ENCODE measurements around the gene DFFB. TPM values are rescaled to one million over a fixed set of nuclear protein-coding genes. Genes with fewer than 3 reads are reported as not detected.

DFFB gene, protein sequence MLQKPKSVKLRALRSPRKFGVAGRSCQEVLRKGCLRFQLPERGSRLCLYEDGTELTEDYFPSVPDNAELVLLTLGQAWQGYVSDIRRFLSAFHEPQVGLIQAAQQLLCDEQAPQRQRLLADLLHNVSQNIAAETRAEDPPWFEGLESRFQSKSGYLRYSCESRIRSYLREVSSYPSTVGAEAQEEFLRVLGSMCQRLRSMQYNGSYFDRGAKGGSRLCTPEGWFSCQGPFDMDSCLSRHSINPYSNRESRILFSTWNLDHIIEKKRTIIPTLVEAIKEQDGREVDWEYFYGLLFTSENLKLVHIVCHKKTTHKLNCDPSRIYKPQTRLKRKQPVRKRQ
- 23.2 and 32.8 TPM in 2 replicates for total RNA-seq (2011; cell fraction: chromatin; rRNA removed; ENCODE audit: low replicate concordance)
- total RNA-seq (2011; cell fraction: nucleolus; rRNA removed), result 22.2 and 24.7 TPM in 2 replicates
- 20.0 and 24.7 TPM in 2 replicates for total RNA-seq (2011; cell fraction: nucleoplasm; rRNA removed)
- total RNA-seq (2014; rRNA removed) (10.0 and 15.1 TPM in 2 replicates), total RNA-seq (2014; rRNA removed; fragmentation: Illumina TruSeq; extraction: Trizol) (8.3 and 11.2 TPM in 2 replicates), total RNA-seq (2015; rRNA removed; fragmentation: Illumina TruSeq; extraction: Trizol) (11.4 and 11.5 TPM in 2 replicates), total RNA-seq (2021) (12.7 and 15.0 TPM in 2 replicates), polyA plus RNA-seq (2011; rRNA removed) (13.5 and 14.3 TPM in 2 replicates), polyA plus RNA-seq (2014; fragmentation: Illumina TruSeq; extraction: Trizol) (10.9 and 12.7 TPM in 2 replicates), polyA plus RNA-seq (2014; fragmentation: Nextera tagmentation; extraction: Ambion mirVana) (1 to 10 TPM; 2.3 to 6.6 TPM), polyA plus RNA-seq (2014; rRNA removed) (15.8 and 20.0 TPM in 2 replicates), polyA minus RNA-seq (2011; rRNA and poly(A)+ RNA removed) (7.4 and 7.7 TPM in 2 replicates), Bru-seq, nascent RNA (percentile 64 among the genes with signal in this experiment), BruChase-seq, experiment 1, labeled RNA remaining after a 2-hour chase (percentile 65 among the genes with signal in this experiment), BruChase-seq, experiment 2, labeled RNA remaining after a 6-hour chase (percentile 70 among the genes with signal in this experiment)
- 15.9 and 16.9 TPM in 2 replicates for polyA plus RNA-seq (2011; cell fraction: cytosol; rRNA removed)
- polyA plus RNA-seq (2011; cell fraction: nucleus; rRNA removed), result 15.5 and 18.3 TPM in 2 replicates
- polyA plus RNA-seq (2012), result 6.4 and 8.6 TPM in 2 replicates
- polyA minus RNA-seq (2011; cell fraction: cytosol; rRNA and poly(A)+ RNA removed), result 6.8 and 12.6 TPM in 2 replicates
- polyA minus RNA-seq (2011; cell fraction: nucleus; rRNA and poly(A)+ RNA removed), result 8.2 and 10.7 TPM in 2 replicates
- long read RNA-seq, experiment 1, transcript DFFB-205 (7 exons, 3,028 nt), result major isoform, 32 of 82 reads
- long read RNA-seq, experiment 1, partial matches to known transcripts, result 42 of 82 reads
- long read RNA-seq, experiment 1, other reads (novel, unspliced or antisense), result 8 of 82 reads
- long read RNA-seq, experiment 2, partial matches to known transcripts, result 2 of 10 reads
- long read RNA-seq, experiment 2, other reads (novel, unspliced or antisense), result 6 of 10 reads
- long read RNA-seq, experiment 3, transcript DFFB-205 (7 exons, 3,028 nt), result major isoform, 5 of 9 reads
- long read RNA-seq, experiment 3, partial matches to known transcripts, result 0 of 9 reads
- long read RNA-seq, experiment 3, other reads (novel, unspliced or antisense), result 3 of 9 reads

DNA sequence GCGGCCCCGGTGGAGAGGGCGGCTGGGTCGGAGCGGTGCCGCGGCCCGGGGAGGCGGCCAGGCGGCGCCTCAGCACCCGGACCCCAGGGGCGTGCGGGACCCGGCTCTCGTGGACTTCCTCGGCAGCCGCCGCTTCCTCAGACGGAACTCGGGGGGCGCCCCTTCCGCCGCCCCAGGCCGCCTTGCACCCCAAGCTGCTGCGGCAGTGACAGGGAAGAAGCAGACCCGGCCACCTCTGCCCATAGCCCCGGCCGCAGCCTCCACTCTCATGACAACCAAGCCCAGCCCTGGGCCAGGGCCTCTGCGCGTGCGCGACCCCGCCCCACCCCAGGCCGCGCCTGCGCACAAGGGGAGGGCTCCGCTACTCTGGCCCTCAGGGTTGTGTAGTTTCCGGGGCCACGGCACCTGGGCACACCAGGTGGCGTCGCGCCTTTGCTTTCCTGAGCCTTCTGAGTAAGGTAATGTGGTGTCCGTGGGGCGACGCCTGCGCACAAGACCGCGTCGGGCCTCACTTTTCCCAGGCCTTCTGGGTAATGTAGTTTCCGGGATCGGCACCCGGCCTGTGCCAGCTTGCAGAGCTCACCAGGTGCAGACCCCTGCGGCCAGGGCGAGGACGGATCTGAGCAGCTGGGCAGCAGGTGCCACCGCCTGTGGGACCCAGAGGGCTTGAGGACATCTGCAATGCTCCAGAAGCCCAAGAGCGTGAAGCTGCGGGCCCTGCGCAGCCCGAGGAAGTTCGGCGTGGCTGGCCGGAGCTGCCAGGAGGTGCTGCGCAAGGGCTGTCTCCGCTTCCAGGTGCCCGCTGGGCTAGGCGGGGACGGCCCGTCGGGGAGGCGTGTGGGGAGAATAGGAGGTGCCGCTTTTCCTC is at the start of gene DFFB, which contains the start of gene CEP104:
DFFB (plus strand) TSS at position 554 of the 868 bp plus-strand sequence; CDS start at position 682, 128 bp downstream.
CEP104 (minus strand) TSS at position 289 of the 868 bp plus-strand sequence. CDS start 4,804 bp downstream, outside the sequence.
- intact Hi-C loops (cut with micrococcal nuclease), result loop anchor here (1.0 to 5.0 kb wide), 3 partner anchors 13 to 80 kb away; partner anchors contain the start of gene C1orf174
- in situ Hi-C loops (cut with MboI), result no loop called here
- Histone ChIP-seq H3K9ac (ENCODE audit: insufficient read depth in 1 of 2, low read depth in 2 of 2, low read length in 2 of 2) (peak within 1 kb of the TSS; percentile 75 to 93), H3K79me2 (ENCODE audit: control insufficient read depth, insufficient read depth, low read length) (peaks cover 42% of the 10 kb centered on the region), H3K27ac (ENCODE audit: extremely low read depth, low read depth, low read length) (peak within 1 kb of the TSS; percentile 68), H3K4me1 (replicated peaks in 1 of 2; ENCODE audit: control insufficient read depth in 2 of 2, insufficient read depth in 2 of 2, low read length in 2 of 2) (peaks cover 10 to 37% of the 10 kb centered on the region in 2 experiments; a peak in 3 of 5 replicates), H3K27me3 (ENCODE audit: control insufficient read depth in 2 of 2, insufficient read depth in 2 of 2, low read length in 2 of 2) (no peaks in the 10 kb centered on the region), H3K4me2 (ENCODE audit: insufficient read depth, low read length) (peak within 1 kb of the TSS; percentile 99), H3K9me1 (ENCODE audit: control insufficient read depth, insufficient read depth, low read length) (no peaks in the 10 kb centered on the region), H2AFZ (ENCODE audit: low read depth, low read length) (peak within 1 kb of the TSS; percentile 100), H3K36me3 (ENCODE audit: control insufficient read depth, insufficient read depth, low read length) (peaks cover 8% of the 10 kb centered on the region; the same call in 1 of the 3 replicates), H3K4me3 (peak within 1 kb of the TSS; percentile 90), H3K9me3 (replicated peaks; ENCODE audit: control insufficient read depth, insufficient read depth, low read depth, low read length) (no peaks in the 10 kb centered on the region), H4K20me1 (replicated peaks; ENCODE audit: control insufficient read depth, insufficient read depth, low read length) (peaks cover 4% of the 10 kb centered on the region; the same call in 1 of the 2 replicates)
- peak; percentile 99 for FAIRE-seq
- POLR2A ChIA-PET, result interaction anchor here (0.6 to 1.9 kb wide), 5 partner anchors 8 to 554 kb away, joined by 3 to 6 read pairs (median 4); no protein-coding TSS in a partner anchor
- DNase-seq (ENCODE audit: extremely low read depth in 1 of 4, low spot score in 3 of 4), result peak; percentile 100
- peak; percentile 98 for ATAC-seq
- CTCF ChIA-PET (ENCODE audit: low intra/inter-chr PET ratio), result interaction anchor here (0.9 to 1.6 kb wide), 2 partner anchors 12 to 57 kb away, joined by 3 to 6 read pairs; no protein-coding TSS in a partner anchor
- WGBS (ENCODE audit: insufficient coverage, low coverage, missing lambda C conversion rate), result under 1% methylated on average over 65 of the region's 73 CpGs
- BruUV-seq (replicated peaks), result no TSS peak
- TF ChIP-seq, protein P1, sequence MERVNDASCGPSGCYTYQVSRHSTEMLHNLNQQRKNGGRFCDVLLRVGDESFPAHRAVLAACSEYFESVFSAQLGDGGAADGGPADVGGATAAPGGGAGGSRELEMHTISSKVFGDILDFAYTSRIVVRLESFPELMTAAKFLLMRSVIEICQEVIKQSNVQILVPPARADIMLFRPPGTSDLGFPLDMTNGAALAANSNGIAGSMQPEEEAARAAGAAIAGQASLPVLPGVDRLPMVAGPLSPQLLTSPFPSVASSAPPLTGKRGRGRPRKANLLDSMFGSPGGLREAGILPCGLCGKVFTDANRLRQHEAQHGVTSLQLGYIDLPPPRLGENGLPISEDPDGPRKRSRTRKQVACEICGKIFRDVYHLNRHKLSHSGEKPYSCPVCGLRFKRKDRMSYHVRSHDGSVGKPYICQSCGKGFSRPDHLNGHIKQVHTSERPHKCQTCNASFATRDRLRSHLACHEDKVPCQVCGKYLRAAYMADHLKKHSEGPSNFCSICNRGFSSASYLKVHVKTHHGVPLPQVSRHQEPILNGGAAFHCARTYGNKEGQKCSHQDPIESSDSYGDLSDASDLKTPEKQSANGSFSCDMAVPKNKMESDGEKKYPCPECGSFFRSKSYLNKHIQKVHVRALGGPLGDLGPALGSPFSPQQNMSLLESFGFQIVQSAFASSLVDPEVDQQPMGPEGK (CRISPR knock-in tag; IDR thresholded peaks at IDR 0.05; ENCODE audit: borderline replicate concordance), result no peak
- TF ChIP-seq TAF7 (tag; IDR thresholded peaks at IDR 0.05) (no peak), TCF3 (CRISPR knock-in tag; IDR thresholded peaks at IDR 0.05) (no peak), DPF2 (IDR thresholded peaks at IDR 0.05) (no peak), RHOXF2B (CRISPR knock-in tag; conservative IDR thresholded peaks at IDR 0.05) (no peak), CREBBP (IDR thresholded peaks at IDR 0.05; ENCODE audit: low read depth, low read length) (no peak), ZNF134 (CRISPR knock-in tag; conservative IDR thresholded peaks at IDR 0.05) (no peak), ZNF436 (CRISPR knock-in tag; IDR thresholded peaks at IDR 0.05) (no peak; the same call in 1 of the 2 replicates), KLF16 (IDR thresholded peaks at IDR 0.05) (no peak)
- TF ChIP-seq, protein P2, sequence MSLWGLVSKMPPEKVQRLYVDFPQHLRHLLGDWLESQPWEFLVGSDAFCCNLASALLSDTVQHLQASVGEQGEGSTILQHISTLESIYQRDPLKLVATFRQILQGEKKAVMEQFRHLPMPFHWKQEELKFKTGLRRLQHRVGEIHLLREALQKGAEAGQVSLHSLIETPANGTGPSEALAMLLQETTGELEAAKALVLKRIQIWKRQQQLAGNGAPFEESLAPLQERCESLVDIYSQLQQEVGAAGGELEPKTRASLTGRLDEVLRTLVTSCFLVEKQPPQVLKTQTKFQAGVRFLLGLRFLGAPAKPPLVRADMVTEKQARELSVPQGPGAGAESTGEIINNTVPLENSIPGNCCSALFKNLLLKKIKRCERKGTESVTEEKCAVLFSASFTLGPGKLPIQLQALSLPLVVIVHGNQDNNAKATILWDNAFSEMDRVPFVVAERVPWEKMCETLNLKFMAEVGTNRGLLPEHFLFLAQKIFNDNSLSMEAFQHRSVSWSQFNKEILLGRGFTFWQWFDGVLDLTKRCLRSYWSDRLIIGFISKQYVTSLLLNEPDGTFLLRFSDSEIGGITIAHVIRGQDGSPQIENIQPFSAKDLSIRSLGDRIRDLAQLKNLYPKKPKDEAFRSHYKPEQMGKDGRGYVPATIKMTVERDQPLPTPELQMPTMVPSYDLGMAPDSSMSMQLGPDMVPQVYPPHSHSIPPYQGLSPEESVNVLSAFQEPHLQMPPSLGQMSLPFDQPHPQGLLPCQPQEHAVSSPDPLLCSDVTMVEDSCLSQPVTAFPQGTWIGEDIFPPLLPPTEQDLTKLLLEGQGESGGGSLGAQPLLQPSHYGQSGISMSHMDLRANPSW (CRISPR knock-in tag; IDR thresholded peaks at IDR 0.05), result 0 out of 2 replicates have a peak, but pooled peaks have one; percentile 73

All from K562 (cell line).